GM12873 (cell line): ENCODE measurements around the gene CNFN.

Source experiments
- CTCF ChIP-seq: IDR thresholded peaks from 2 replicates; pipeline ENCODE4 v1.5.1; 2012; ENCODE audit warnings: low read depth, mild to moderate bottlenecking, moderate library complexity, low read length, control low read depth; ENCODE audit not compliant: insufficient read depth; ENCODE audit errors: missing control alignments

Gene CNFN

DNA sequence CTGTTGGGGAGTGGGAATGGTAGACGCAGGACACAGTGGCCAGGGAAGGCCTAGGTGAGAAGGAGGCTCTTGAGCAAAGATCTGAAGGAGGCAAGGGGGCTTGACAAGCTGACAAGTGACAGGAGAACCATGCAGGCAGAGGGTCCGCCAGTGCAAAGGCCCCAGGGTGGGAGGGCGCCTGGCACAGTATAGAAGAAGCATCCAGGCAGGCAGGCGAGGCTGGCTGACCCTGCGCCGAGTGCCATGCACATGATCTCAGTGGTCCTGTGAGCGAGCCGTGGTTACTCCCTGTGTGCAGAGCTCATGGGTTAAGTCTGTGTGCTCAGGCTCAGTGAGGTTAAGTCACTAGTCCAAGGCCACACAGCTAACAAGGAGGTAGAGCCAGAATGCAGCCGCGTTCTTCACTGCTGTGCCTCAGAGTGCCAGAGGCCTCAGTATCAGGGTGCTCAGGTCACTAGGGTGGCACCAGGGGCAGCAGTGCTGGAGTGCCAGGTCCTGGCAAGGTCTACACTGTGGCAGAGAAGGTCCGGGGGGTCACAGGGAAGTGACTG lies 15.2 kb downstream of the CNFN start:
- TF ChIP-seq CTCF = no peak

GRCh38 chr19:42370626-42371175 lies 19.4 kb downstream of the CNFN start:
- no peak for TF ChIP-seq CTCF

DNA sequence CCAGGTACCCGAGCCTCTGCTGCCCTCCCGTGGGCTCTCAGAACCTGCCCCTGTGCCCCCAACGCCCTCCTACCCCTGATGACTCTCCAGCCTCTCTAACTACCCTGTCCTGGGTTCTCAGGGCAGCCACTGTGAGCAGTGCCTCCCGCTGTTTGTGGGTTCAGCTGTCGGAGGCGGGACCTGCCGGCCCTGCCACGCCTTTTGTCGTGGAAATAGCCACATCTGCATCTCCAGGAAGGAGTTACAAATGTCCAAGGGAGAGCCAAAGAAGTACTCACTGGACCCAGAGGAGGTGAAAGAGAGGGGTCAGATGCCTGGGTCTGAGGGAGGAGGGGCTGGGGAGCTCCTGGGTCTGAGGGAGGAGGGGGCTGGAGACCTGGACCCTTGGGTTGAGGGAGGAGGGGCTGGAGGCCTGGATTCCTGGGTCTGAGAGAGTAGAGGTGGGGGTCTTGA lies 20.0 kb downstream of the CNFN start:
- TF ChIP-seq CTCF = no peak

DNA sequence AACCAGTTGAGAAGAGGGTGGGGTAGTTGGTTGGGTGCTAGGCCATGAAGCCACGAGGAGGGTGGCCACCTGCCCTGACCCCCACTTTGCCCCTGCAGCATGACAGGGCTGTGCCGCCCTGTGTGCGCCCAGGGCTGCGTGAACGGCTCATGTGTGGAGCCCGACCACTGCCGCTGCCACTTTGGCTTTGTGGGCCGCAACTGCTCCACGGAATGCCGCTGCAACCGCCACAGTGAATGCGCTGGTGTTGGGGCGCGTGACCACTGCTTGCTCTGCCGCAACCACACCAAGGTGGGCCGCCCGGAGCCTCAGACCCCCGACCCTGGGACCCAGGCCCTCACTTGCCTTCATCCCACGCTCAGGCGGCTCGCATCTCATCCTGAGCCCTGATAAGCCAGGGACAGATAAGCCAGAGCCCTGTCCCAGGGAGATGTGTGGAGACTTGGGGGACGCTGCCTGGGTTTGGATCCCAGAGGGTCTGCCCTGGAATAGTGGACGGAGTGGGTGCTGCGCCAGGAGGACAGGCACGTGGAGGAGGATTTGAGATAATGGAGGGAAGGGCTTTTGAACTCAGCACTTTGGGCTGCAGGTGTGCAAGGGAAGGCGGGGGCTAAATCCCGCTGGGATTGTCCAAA lies 20.5 kb downstream of the CNFN start:
- no peak for TF ChIP-seq CTCF

DNA sequence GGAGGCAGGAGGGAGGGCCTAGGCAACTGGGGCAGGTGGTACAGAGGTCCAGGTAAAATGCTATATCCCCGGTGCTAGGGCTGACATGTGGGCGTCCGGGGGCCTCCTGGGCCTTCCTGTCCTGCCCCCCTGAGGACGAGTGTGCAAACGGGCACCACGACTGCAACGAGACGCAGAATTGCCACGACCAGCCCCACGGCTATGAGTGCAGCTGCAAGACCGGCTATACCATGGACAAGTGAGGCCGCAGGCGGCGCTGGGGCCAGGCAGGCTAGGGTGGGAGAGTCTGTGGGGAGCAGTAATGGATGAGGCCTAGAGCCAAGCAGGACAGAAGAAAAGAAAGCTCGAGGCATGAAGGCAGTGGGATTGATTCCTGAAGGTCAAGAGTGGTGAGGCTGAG lies 21.3 kb downstream of the CNFN start:
- TF ChIP-seq CTCF = no peak

DNA sequence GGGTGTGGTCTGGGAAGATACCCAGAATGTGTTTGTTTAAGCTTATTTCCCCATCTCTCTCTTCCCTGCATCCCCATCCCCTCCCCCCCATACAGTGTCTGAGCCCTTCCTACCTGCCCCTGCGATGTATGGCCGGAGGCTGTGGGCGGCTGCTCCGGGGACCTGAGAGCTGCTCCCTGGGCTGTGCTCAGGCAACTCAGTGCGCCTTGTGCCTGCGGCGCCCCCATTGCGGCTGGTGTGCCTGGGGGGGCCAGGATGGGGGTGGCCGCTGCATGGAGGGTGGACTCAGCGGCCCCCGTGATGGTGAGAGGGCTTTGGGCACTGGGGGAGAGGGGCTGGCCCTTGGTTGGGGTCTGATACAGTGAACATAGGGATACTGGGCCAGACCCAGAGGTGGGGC lies 21.7 kb downstream of the CNFN start:
- no peak for TF ChIP-seq CTCF

DNA sequence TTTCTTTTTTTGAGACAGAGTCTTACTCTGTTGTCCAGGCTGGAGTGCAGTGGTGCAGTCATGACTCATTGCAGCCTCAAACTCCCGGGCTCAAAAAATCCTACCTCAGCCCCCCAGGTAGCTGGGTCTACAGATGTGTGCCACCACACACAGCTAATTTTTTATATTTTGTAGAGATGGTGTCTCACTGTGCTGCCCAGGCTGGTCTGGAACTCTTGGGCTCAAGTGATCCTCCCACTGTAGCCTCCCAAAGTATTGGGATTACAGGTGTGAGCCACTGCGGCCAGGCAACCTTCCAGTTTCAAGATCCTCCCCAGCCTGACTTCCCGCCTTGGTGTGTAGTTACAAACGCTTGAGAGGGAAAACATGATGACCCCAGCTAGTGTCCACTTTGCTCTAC lies 22.2 kb downstream of the CNFN start:
- no peak for TF ChIP-seq CTCF
